Upper lobe of left lung (tissue), 4 donors: ENCODE measurements around the gene SPOCK1.

Experiments
- CTCF ChIP-seq, 6 experiments: fragments of 450-650 bp in 4 of 6; fragments of 200-600 bp in 2 of 6; sonication (generic) in 2 of 6; IDR thresholded peaks; one replicate each; pipeline ENCODE4 v1.5.1; 2016 to 2019; ENCODE audit warnings: antibody characterized with exemption in 6 of 6
- POLR2A ChIP-seq, 4 donors: fragments of 450-650 bp; IDR thresholded peaks; one replicate each; pipeline ENCODE4 v1.5.1; 2016 to 2017; ENCODE audit warnings: antibody characterized with exemption in 4 of 4, mild to moderate bottlenecking in 2 of 4

- TF ChIP-seq POLR2A (IDR thresholded peaks at IDR 0.05) (no peak), CTCF (IDR thresholded peaks at IDR 0.05) (no peak)
Observed at GRCh38 chr5:137022725-137023124, 476.4 kb downstream of the SPOCK1 start.
